ENCODE measurements around the gene CFAP58.

GRCh38 chr10:104501449-104501848 is 147.8 kb downstream of the CFAP58 start:
- TF ChIP-seq CTCF (conservative IDR thresholded peaks at IDR 0.05) (no peak), EZH2 (IDR thresholded peaks at IDR 0.05; ENCODE audit: low read depth) (no peak)

Measured in PC-9 (cell line).